Adrenal gland (tissue), 12 donors: ENCODE results near the gene PTK6. TPM values are rescaled to one million over a fixed set of nuclear protein-coding genes. Genes with fewer than 3 reads are reported as not detected.

Source experiments
- DNase-seq, 7 donors: peaks; one replicate each; pipeline ENCODE4 v3.0.0-alpha.2; 2019 to 2020
- H3K27ac ChIP-seq, 5 donors: fragments of 200-600 bp; sonication (generic) in 4 of 5; 1 replicate in 3 of 5; 2 replicates in 2 of 5; pipeline versions ENCODE4 v1.5.1 to v1.8.0; 2016 to 2020; ENCODE audit warnings: mild to moderate bottlenecking in 1 of 5
- H3K27me3 ChIP-seq: fragments of 200-600 bp; 2 replicates; pipeline ENCODE4 v1.8.0; 2021
- H3K36me3 ChIP-seq, 2 donors: fragments of 200-600 bp; replicated peaks in 1 of 2; 1 replicate in 1 of 2; 2 replicates in 1 of 2; pipeline versions ENCODE4 v1.5.1 to v1.8.0; 2018 to 2022
- H3K4me1 ChIP-seq, 2 donors: fragments of 200-600 bp; replicated peaks in 1 of 2; 1 replicate in 1 of 2; 2 replicates in 1 of 2; pipeline versions ENCODE4 v1.5.1 to v1.8.0; 2018 to 2021
- H3K4me3 ChIP-seq, 4 donors: fragments of 200-600 bp; sonication (generic) in 3 of 4; one replicate each; pipeline ENCODE4 v1.5.1; 2016 to 2018
- H3K9me3 ChIP-seq, 3 donors: fragments of 200-600 bp; sonication (generic) in 1 of 3; replicated peaks in 1 of 3; 1 replicate in 2 of 3; 2 replicates in 1 of 3; pipeline versions ENCODE4 v1.5.1 to v1.8.0; 2016 to 2021
- CTCF ChIP-seq, 6 experiments: fragments of 450-650 bp in 4 of 6; fragments of 200-600 bp in 2 of 6; sonication (generic) in 1 of 6; IDR thresholded peaks; 1 replicate in 5 of 6; 2 replicates in 1 of 6; pipeline versions ENCODE4 v1.5.1 to v1.8.0; 2016 to 2021; ENCODE audit warnings: antibody characterized with exemption in 6 of 6, mild to moderate bottlenecking in 2 of 6, moderate library complexity in 1 of 6
- POLR2A ChIP-seq, 2 donors: fragments of 450-650 bp; IDR thresholded peaks; one replicate each; pipeline ENCODE4 v1.6.1; 2017; ENCODE audit warnings: antibody characterized with exemption in 2 of 2, mild to moderate bottlenecking in 2 of 2, moderate library complexity in 1 of 2
- WGBS, 4 donors: extraction: QIAGEN DNeasy Blood & Tissue Kit in 2 of 4; methylation state at CpG; one replicate each; pipeline versions ENCODE4 v1.1.5 to v1.1.7; 2013 to 2017; 5-methylcytosine and 5-hydroxymethylcytosine counted together
- intact Hi-C, 2 donors: fragments of 100-400 bp; cut with DNase I; formaldehyde crosslinking; loops; one replicate each; pipeline versions ENCODE4 v1.14.1 to v1.15.0; 2022 to 2023
- polyA plus RNA-seq, 3 donors: library from polyadenylated mRNA; stranded (reverse); fragments of 200-250 nt in 2 of 3; fragments of 350-450 nt in 1 of 3; fragmentation: Illumina TruSeq in 1 of 3; extraction: RNeasy Lipid Tissue Mini Kit (QIAGEN cat#74804) in 1 of 3; gene quantifications; one replicate each; pipeline ENCODE4 v1.2.3, GENCODE V29; 2013 to 2014
- total RNA-seq, 9 donors: library from RNA; depleted of rRNA in 4 of 9; stranded (reverse); fragments of >200 nt in 4 of 9; fragments of 120-200 nt in 1 of 9; fragmentation: NEBNext Ultra II Directional in 1 of 9; extraction: Animal tissue kit (Norgen Biotek cat#: 25700) in 1 of 9; gene quantifications; one replicate each; pipeline versions ENCODE4 v1.1.0 to v1.2.4, GENCODE V29; 2013 to 2023
- donor health status: healthy with polysubstance abuse.
- donor health status: Bipolar disorder and iron deficiency.
- donor health status: DM: yes; HTN: yes; CAD: no.
- donor health status: DM: no; HTN: no; CAD: no.
- donor health status: DM: no; HTN: no; CAD: no.
- donor health status: DM: yes; HTN: yes; CAD: no.

Gene PTK6
- total and polyA plus RNA-seq, 12 donors, result 0.19 to 0.72 (median 0.36) TPM; not detected in 5

DNA sequence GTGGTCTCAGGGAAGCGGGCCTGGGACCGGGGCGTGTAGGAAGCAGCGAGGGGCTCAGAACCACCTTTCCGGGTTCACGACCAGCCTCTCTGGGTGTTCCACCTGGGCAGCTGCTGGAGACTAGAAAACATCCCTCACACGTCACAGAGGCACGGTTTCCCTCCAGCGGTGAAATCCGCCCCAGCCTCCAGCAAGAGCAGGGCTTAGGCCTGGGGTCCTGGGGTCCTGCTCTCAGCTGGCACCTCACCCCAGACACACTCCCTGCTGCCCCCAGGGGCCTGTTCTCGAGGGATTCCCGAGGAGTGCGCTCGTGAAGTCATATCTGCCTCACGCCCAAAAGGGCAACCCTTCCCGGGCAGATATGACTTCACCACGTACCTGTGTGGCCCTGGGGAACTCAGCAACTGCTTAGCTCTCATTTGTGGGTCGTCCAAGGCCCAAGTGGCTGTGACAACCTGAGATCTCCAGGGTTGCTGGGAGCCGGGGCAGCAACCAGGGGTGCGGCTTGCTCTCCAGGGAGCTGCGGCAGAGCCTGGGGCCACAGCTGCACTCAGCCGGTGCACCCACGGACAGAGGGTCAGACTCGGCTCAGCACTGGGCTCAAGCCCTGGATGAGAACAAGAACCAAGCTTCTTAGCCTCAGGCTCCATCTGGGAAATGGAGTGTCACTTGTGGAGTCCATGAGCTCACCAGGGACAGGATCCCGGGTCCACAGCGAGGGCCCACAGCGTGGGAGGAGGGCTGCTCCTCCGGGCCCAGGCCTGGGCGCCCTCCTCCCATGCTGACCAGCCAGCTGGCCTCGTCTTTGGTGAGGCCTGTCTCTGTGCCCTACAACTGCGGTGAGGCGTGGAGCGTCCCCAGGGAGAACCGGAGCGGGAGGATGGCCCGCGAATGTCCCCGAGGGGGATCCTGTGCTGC, 17.4 kb upstream of the PTK6 start:
- no peak for TF ChIP-seq CTCF (IDR thresholded peaks at IDR 0.05)
- no peak for TF ChIP-seq POLR2A (IDR thresholded peaks at IDR 0.05)
- Histone ChIP-seq H3K9me3 (no peaks in the 10 kb centered on the region), H3K4me1 (peaks cover 0 to 4% of the 10 kb centered on the region in 2 donors), H3K36me3 (no peaks in the 10 kb centered on the region), H3K4me3 (peak overlapping the region in 1 of 4 donors; percentile 55), H3K27ac (no peak overlapping the region), H3K27me3 (no peaks in the 10 kb centered on the region)
- no peak for DNase-seq
- 62 to 80% (median 78%) methylated on average over 10 to 38 of the region's 38 CpGs for WGBS, 4 donors
- intact Hi-C loops, result no loop called here

GRCh38 chr20:63553933-63554290, 16.7 kb upstream of the PTK6 start, which contains the start of gene FNDC11:
FNDC11 (plus strand) TSS chr20:63554159; CDS start chr20:63555664, 1,505 bp downstream.
- Histone ChIP-seq H3K36me3 (no peaks in the 10 kb centered on the region), H3K27me3 (no peaks in the 10 kb centered on the region), H3K4me3 (peak within 1 kb of the TSS in 2 of 4 donors; percentile 48 to 55), H3K9me3 (no peaks in the 10 kb centered on the region), H3K4me1 (peaks cover 0 to 4% of the 10 kb centered on the region in 2 donors), H3K27ac (no peak within 1 kb of the TSS)
- TF ChIP-seq POLR2A (IDR thresholded peaks at IDR 0.05) (no peak), CTCF (IDR thresholded peaks at IDR 0.05) (no peak)
- DNase-seq, result peak in 3 of 7 donors; percentile 37 to 53 (median 41)
- 0 to 2% (median 2%) methylated on average over 2 to 34 of the region's 34 CpGs; no CpG with 5 or more reads in 1 of the 4 donors for WGBS, 4 donors
- intact Hi-C loops, result no loop called here

DNA sequence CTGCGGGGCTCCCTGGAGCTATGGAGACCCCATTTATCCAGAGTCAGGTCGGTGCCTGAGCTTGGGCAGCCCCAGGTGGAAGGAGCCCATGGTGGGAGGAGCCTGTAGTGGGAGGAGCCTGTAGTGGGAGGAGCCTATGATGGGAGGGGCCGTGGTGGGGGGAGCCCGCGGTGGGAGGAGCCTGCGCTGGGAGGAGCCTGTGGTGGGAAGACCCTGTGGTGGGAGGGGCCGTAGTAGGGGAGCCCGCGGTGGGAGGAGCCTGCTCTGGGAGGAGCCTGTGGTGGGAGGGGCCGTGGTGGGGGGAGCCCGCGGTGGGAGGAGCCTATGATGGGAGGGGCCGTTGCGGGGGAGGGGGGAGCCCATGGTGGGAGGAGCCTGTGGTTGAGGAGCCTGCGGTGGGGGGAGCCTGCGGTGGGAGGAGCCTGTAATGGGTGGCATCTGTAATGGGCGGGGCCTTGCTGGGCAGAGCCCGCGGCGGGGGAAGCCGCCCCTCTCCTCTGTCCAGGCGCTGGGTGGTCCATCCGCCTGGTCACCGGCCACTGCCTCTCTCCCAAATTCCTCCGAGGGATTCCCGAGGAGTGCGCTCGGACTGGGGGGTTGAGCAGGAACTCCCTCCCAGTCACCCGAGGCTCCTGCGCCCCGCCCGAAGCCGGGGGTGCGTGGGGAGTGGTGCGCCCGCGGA, 16.2 kb upstream of the PTK6 start:
- H3K27ac ChIP-seq, result no peak overlapping the region
- H3K4me1 ChIP-seq, result peaks cover 0 to 4% of the 10 kb centered on the region in 2 donors
- H3K36me3 ChIP-seq, result no peaks in the 10 kb centered on the region
- peak; percentile 69 to 89 (median 78) for DNase-seq
- intact Hi-C loops, result no loop called here
- H3K4me3 ChIP-seq, result peak overlapping the region in 2 of 4 donors; percentile 48 to 55
- no peaks in the 10 kb centered on the region for H3K27me3 ChIP-seq
- TF ChIP-seq POLR2A (IDR thresholded peaks at IDR 0.05) (no peak), CTCF (IDR thresholded peaks at IDR 0.05) (no peak)
- 1 to 30% (median 13%) methylated on average over 2 to 37 of the region's 37 CpGs for WGBS, 4 donors
- no peaks in the 10 kb centered on the region for H3K9me3 ChIP-seq
